CD14-positive monocyte (primary cell): ENCODE data around the gene NODAL. TPM values are rescaled to one million over a fixed set of nuclear protein-coding genes. Genes with fewer than 3 reads are reported as not detected.

Experiments used
- DNase-seq, 3 donors: peaks; one replicate each; pipeline ENCODE4 v3.0.0-alpha.2; 2011 to 2022
- H2AFZ ChIP-seq: 2 replicates; pipeline ENCODE4 v1.6.0; 2012; ENCODE audit warnings: mild to moderate bottlenecking, low read depth, low read length, inconsistent platforms; ENCODE audit not compliant: insufficient read depth, poor library complexity, severe bottlenecking
- H3K27ac ChIP-seq, 2 donors: 1 replicate in 1 of 2; 2 replicates in 1 of 2; pipeline ENCODE4 v1.5.1; 2012 to 2013; ENCODE audit warnings: low read length in 2 of 2, control low read depth in 1 of 2, inconsistent platforms in 1 of 2, low read depth in 1 of 2, mild to moderate bottlenecking in 1 of 2
- H3K27me3 ChIP-seq, 2 donors: one replicate each; pipeline versions ENCODE4 v1.6.0 to v1.6.1; 2011 to 2013; ENCODE audit warnings: low read length in 2 of 2; ENCODE audit not compliant: control insufficient read depth in 2 of 2, insufficient read depth in 2 of 2
- H3K36me3 ChIP-seq, 2 donors: replicated peaks in 1 of 2; 1 replicate in 1 of 2; 2 replicates in 1 of 2; pipeline versions ENCODE4 v1.5.1 to v1.6.1; 2012 to 2013; ENCODE audit warnings: low read length in 2 of 2, control low read depth in 1 of 2, inconsistent platforms in 1 of 2, mild to moderate bottlenecking in 1 of 2; ENCODE audit not compliant: insufficient read depth in 2 of 2, control insufficient read depth in 1 of 2
- H3K4me1 ChIP-seq, 2 donors: 1 replicate in 1 of 2; 2 replicates in 1 of 2; pipeline versions ENCODE4 v1.5.1 to v1.6.1; 2012 to 2013; ENCODE audit warnings: low read length in 2 of 2, control low read depth in 1 of 2, inconsistent platforms in 1 of 2, mild to moderate bottlenecking in 1 of 2, moderate library complexity in 1 of 2; ENCODE audit not compliant: insufficient read depth in 2 of 2, control insufficient read depth in 1 of 2
- H3K4me2 ChIP-seq: replicated peaks from 2 replicates; pipeline ENCODE3; 2012; ENCODE audit warnings: low read length, moderate library complexity, mild to moderate bottlenecking; ENCODE audit not compliant: poor library complexity, severe bottlenecking; ENCODE audit errors: extremely low read depth
- H3K4me3 ChIP-seq, 3 experiments: fragments of 200-600 bp in 1 of 3; sonication (generic) in 1 of 3; replicated peaks in 1 of 3; 1 replicate in 2 of 3; 2 replicates in 1 of 3; pipeline ENCODE4 v1.5.1; 2011 to 2013; ENCODE audit warnings: low read length in 3 of 3, mild to moderate bottlenecking in 3 of 3, control low read depth in 2 of 3, low read depth in 2 of 3, inconsistent platforms in 1 of 3, moderate library complexity in 1 of 3
- H3K79me2 ChIP-seq: 2 replicates; pipeline ENCODE4 v1.6.0; 2012; ENCODE audit warnings: mild to moderate bottlenecking, control low read depth, inconsistent platforms, low read length, moderate library complexity; ENCODE audit not compliant: insufficient read depth
- H3K9ac ChIP-seq: 2 replicates; pipeline ENCODE4 v1.6.0; 2017; ENCODE audit warnings: low read length, mild to moderate bottlenecking; ENCODE audit not compliant: insufficient read depth, poor library complexity, severe bottlenecking
- H3K9me3 ChIP-seq, 2 donors: replicated peaks in 1 of 2; 1 replicate in 1 of 2; 2 replicates in 1 of 2; pipeline versions ENCODE4 v1.5.1 to v1.6.1; 2012 to 2013; ENCODE audit warnings: low read length in 2 of 2, control low read depth in 1 of 2; ENCODE audit not compliant: control insufficient read depth in 1 of 2, insufficient read depth in 1 of 2
- H4K20me1 ChIP-seq: 2 replicates; pipeline ENCODE4 v1.6.0; 2012; ENCODE audit warnings: mild to moderate bottlenecking, low read length, control low read depth, moderate library complexity; ENCODE audit not compliant: insufficient read depth
- H3K27ac Mint-ChIP-seq, 7 donors: one replicate each; pipeline ENCODE4 v1.8.0; 2020; ENCODE audit warnings: mild to moderate bottlenecking in 7 of 7, mixed read lengths in 7 of 7, moderate library complexity in 6 of 7, inconsistent platforms in 2 of 7
- H3K27me3 Mint-ChIP-seq, 3 donors: one replicate each; pipeline ENCODE4 v1.8.0; 2021 to 2022; ENCODE audit warnings: low read depth in 3 of 3, mild to moderate bottlenecking in 3 of 3, mixed read lengths in 3 of 3, moderate library complexity in 3 of 3, inconsistent platforms in 1 of 3
- H3K36me3 Mint-ChIP-seq, 2 donors: one replicate each; pipeline ENCODE4 v1.8.0; 2020; ENCODE audit warnings: mixed read lengths in 2 of 2, inconsistent platforms in 1 of 2, mild to moderate bottlenecking in 1 of 2
- H3K4me1 Mint-ChIP-seq: one replicate; pipeline ENCODE4 v1.8.0; 2020; ENCODE audit warnings: mild to moderate bottlenecking, mixed read lengths
- H3K4me3 Mint-ChIP-seq, 2 donors: one replicate each; pipeline ENCODE4 v1.8.0; 2020; ENCODE audit warnings: mild to moderate bottlenecking in 2 of 2, mixed read lengths in 2 of 2, moderate library complexity in 1 of 2
- H3K9me3 Mint-ChIP-seq, 7 donors: one replicate each; pipeline ENCODE4 v1.8.0; 2020 to 2022; ENCODE audit warnings: mixed read lengths in 7 of 7, mild to moderate bottlenecking in 6 of 7, moderate library complexity in 6 of 7, inconsistent platforms in 2 of 7
- CTCF ChIP-seq: fragments of 200-600 bp; IDR thresholded peaks from one replicate; pipeline ENCODE4 v1.8.0; 2022; ENCODE audit warnings: antibody characterized with exemption, mild to moderate bottlenecking
- WGBS: methylation state at CpG from one replicate; pipeline ENCODE4 v1.1.5; 2013; ENCODE audit warnings: missing lambda C conversion rate; ENCODE audit not compliant: insufficient coverage; 5-methylcytosine and 5-hydroxymethylcytosine counted together
- intact Hi-C, 2 donors: fragments of 100-400 bp; cut with micrococcal nuclease; formaldehyde crosslinking; loops; one replicate each; pipeline versions ENCODE4 v1.15.0 to v1.15.1; 2023
- polyA plus RNA-seq, 3 donors: library from polyadenylated mRNA; depleted of rRNA in 1 of 3; unstranded in 2 of 3; stranded (reverse) in 1 of 3; fragments of 300-500 nt in 2 of 3; fragments of >200 nt in 1 of 3; fragmentation: Illumina TruSeq in 2 of 3; gene quantifications; 1 replicate in 2 of 3; 2 replicates in 1 of 3; pipeline ENCODE4 v1.2.3, GENCODE V29; 2012 to 2021

Gene NODAL
- polyA plus RNA-seq, 3 donors = not detected

GRCh38 chr10:70479626-70480238, 38.3 kb upstream of the NODAL start:
- Histone ChIP-seq H2AFZ (no peak overlapping the region), H3K4me3 (no peak overlapping the region), H3K4me1 (peaks cover 11 to 30% of the 10 kb centered on the region in 2 donors), H3K4me2 (no peak overlapping the region), H3K79me2 (no peaks in the 10 kb centered on the region), H3K36me3 (no peaks in the 10 kb centered on the region), H3K9me3 (no peaks in the 10 kb centered on the region), H3K9ac (no peak overlapping the region), H3K27me3 (peaks cover 19 to 40% of the 10 kb centered on the region in 2 donors), H4K20me1 (no peaks in the 10 kb centered on the region), H3K27ac (no peak overlapping the region)
- H3K4me3 Mint-ChIP-seq = peak overlapping the region; percentile 12 to 67
- intact Hi-C loops = no loop called here
- H3K9me3 Mint-ChIP-seq = peaks cover 0 to 6% (median 0%) of the 10 kb centered on the region in 7 donors
- peaks cover 24% of the 10 kb centered on the region for H3K4me1 Mint-ChIP-seq
- WGBS = 100% methylated on average over 1 of the region's 8 CpGs
- H3K27me3 Mint-ChIP-seq = peaks cover 28 to 50% (median 37%) of the 10 kb centered on the region in 3 donors
- no peak for DNase-seq
- no peak for TF ChIP-seq CTCF
- peak overlapping the region in 1 of 7 donors; percentile 80 for H3K27ac Mint-ChIP-seq
- no peaks in the 10 kb centered on the region for H3K36me3 Mint-ChIP-seq

- peak overlapping the region; percentile 46 for H3K9ac ChIP-seq
- no peaks in the 10 kb centered on the region for H3K79me2 ChIP-seq
- peaks cover 24% of the 10 kb centered on the region for H3K4me1 Mint-ChIP-seq
- no peaks in the 10 kb centered on the region for H3K36me3 Mint-ChIP-seq
- H3K9me3 Mint-ChIP-seq = peaks cover 0 to 6% (median 0%) of the 10 kb centered on the region in 7 donors
- peak overlapping the region; percentile 90 for H3K4me2 ChIP-seq
- H3K4me3 ChIP-seq = peak overlapping the region in 2 of 3 experiments; percentile 32 to 74
- peak overlapping the region; percentile 52 to 67 for H3K4me3 Mint-ChIP-seq
- no peak for DNase-seq
- H3K9me3 ChIP-seq = no peaks in the 10 kb centered on the region
- H3K36me3 ChIP-seq = no peaks in the 10 kb centered on the region
- H4K20me1 ChIP-seq = no peaks in the 10 kb centered on the region
- peaks cover 30 to 52% (median 37%) of the 10 kb centered on the region in 3 donors for H3K27me3 Mint-ChIP-seq
- WGBS = 44% methylated on average over 10 of the region's 11 CpGs
- no peak overlapping the region for H3K27ac Mint-ChIP-seq
- H3K27ac ChIP-seq = no peak overlapping the region
- intact Hi-C loops = no loop called here
- peak overlapping the region; percentile 65 for H2AFZ ChIP-seq
- H3K27me3 ChIP-seq = peaks cover 19 to 40% of the 10 kb centered on the region in 2 donors
- H3K4me1 ChIP-seq = peaks cover 11 to 30% of the 10 kb centered on the region in 2 donors
- TF ChIP-seq CTCF = no peak
Observed at GRCh38 chr10:70479165-70479581, 37.7 kb upstream of the NODAL start.
